ENCODE data around the gene SIX2. TPM values are rescaled to one million over a fixed set of nuclear protein-coding genes. Genes with fewer than 3 reads are reported as not detected.

SIX2 gene
- total and polyA plus RNA-seq, 10 of the 15 experiments (the other 5 are each of a cell fraction or from before 2014, with no cell fraction given): not detected

DNA sequence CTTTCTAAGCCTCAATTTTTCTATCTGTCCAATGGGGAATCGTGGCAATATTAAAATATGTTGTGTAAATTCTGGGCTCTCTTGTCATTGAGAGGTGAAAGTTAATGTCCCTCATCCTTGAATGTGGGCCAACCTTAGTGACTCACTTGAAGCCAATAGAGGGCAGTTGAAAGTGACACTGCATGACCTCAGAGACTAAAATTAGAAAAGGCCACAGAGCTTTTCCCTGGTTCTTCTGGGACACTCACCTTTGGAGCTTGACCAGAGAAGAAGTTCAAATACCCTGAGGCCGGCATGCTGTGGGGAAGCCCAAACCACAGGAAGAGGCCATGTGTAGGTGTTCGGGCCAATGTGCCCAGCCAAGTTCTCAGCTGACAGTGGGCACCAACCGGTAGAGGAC is 24.1 kb upstream of the SIX2 start:
- no peaks in the 10 kb centered on the region for H3K36me3 ChIP-seq (ENCODE audit: control insufficient read depth in 2 of 2, insufficient read depth in 2 of 2, low read length in 1 of 2)
- H3K9me3 ChIP-seq (replicated peaks; ENCODE audit: control insufficient read depth, insufficient read depth, low read length): no peaks in the 10 kb centered on the region
- DNase-seq (ENCODE audit: low read depth, low spot score): no peak
- H4K20me1 ChIP-seq (ENCODE audit: control insufficient read depth, insufficient read depth): no peaks in the 10 kb centered on the region
- no peak overlapping the region for H3K4me2 ChIP-seq (ENCODE audit: control insufficient read depth, insufficient read depth)
- no peak overlapping the region for H2AFZ ChIP-seq (ENCODE audit: control insufficient read depth, low read depth, low read length)
- CTCF ChIA-PET: no interaction called here
- in situ Hi-C loops (cut with MboI) (no loop called here), intact Hi-C loops (cut with micrococcal nuclease; ENCODE audit: unreplicated experiment) (no loop called here)
- H3K9ac ChIP-seq (ENCODE audit: control insufficient read depth, insufficient read depth, low read length): no peak overlapping the region
- no peaks in the 10 kb centered on the region for H3K79me2 ChIP-seq (ENCODE audit: control insufficient read depth, insufficient read depth, low read length)
- WGBS (ENCODE audit: insufficient coverage, insufficient replicate concordance, low lambda C conversion rate, missing lambda C conversion rate): 17% methylated on average over 4 of the region's 4 CpGs
- H3K4me1 ChIP-seq (ENCODE audit: control insufficient read depth, insufficient read depth, low read length): no peaks in the 10 kb centered on the region
- no peak overlapping the region for H3K27ac ChIP-seq (ENCODE audit: control insufficient read depth, insufficient read depth)
- no peaks in the 10 kb centered on the region; a peak in 1 of 4 replicates for H3K27me3 ChIP-seq (replicated peaks in 1 of 2; ENCODE audit: control insufficient read depth in 2 of 2, insufficient read depth in 2 of 2, low read length in 1 of 2)
- RAD21 ChIA-PET (ENCODE audit: unreplicated experiment): no interaction called here
- BruUV-seq (replicated peaks): no TSS peak
- no peak overlapping the region for H3K4me3 ChIP-seq
- ATAC-seq: no peak
- SMC1A ChIA-PET (ENCODE audit: uncharacterized antibody, unreplicated experiment): no interaction called here
- TF ChIP-seq CREB1 (IDR thresholded peaks at IDR 0.05; ENCODE audit: low read depth) (no peak), SMAD1 (IDR thresholded peaks at IDR 0.05; ENCODE audit: low read depth, partially characterized antibody) (no peak), SIX5 (IDR thresholded peaks at IDR 0.05; ENCODE audit: low read depth, low read length, severe bottlenecking) (no peak), POU2F2 (IDR thresholded peaks at IDR 0.05; ENCODE audit: borderline replicate concordance, low read depth, low read length) (no peak), ZNF384 (IDR thresholded peaks at IDR 0.05; ENCODE audit: borderline replicate concordance, low read depth, low read length) (no peak), KDM1A (IDR thresholded peaks at IDR 0.05; ENCODE audit: borderline replicate concordance) (no peak), USF1 (IDR thresholded peaks at IDR 0.05; ENCODE audit: borderline replicate concordance, extremely low read length, insufficient read depth, low read depth, low read length) (no peak), CUX1 (IDR thresholded peaks at IDR 0.05; ENCODE audit: insufficient replicate concordance, low read depth, low read length) (no peak), FOXM1 (IDR thresholded peaks at IDR 0.05; ENCODE audit: low read depth, low read length) (no peak), EP300 (IDR thresholded peaks at IDR 0.05; ENCODE audit: borderline replicate concordance in 1 of 2, control insufficient read depth in 1 of 2, low read depth in 2 of 2, low read length in 2 of 2) (no peak), TCF3 (IDR thresholded peaks at IDR 0.05; ENCODE audit: borderline replicate concordance, insufficient read depth, low read depth, low read length) (no peak), HSF1 (IDR thresholded peaks at IDR 0.05; ENCODE audit: low read depth, low read length) (no peak)
- no peak for FAIRE-seq
- POLR2A ChIA-PET: no interaction called here
